Stimulated activated CD8-positive, alpha-beta memory T cell treated with anti-CD3 and anti-CD28 coated beads, Interleukin-2, amount 100 ng/mL, for 1 hour (primary cell): ENCODE data around the gene TNKS1BP1.
"Not testable (repeated sequence)": the region's sequence is repeated elsewhere in the genome, so short reads cannot be mapped to it uniquely, and the experiment has no call there.

Experiments
- DNase-seq, 2 donors: peaks; one replicate each; pipeline ENCODE4 v3.0.0-alpha.2; 2020; ENCODE audit warnings: low read depth in 2 of 2

Gene TNKS1BP1

GRCh38 chr11:57324886-57325734 is at the start of gene TNKS1BP1:
Gene TNKS1BP1, minus strand, starts transcription at chr11:57324952. Its CDS starts 3,067 bp downstream, at chr11:57321885.
- DNase-seq = peak; percentile 80 to 81

DNA sequence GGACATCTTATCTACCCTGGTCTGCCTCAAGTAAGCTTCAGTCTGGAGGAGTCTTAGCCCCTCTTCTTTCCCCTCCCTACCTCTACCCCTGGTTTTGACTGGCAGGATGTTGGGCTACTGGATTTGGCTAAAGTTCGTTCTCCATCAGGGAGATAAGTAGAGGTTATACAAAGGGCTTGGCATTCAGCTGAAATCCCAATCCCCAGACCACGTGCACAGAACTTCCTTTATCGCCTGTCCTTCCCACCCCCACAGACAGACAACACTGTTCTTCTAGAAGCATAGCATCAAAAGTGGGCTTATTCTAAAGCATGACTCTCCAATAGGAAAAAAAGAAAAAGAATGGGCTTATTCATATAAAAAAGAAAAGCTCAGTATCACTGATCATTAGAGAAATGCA is 48.4 kb upstream of the TNKS1BP1 start:
- no peak for DNase-seq

DNA sequence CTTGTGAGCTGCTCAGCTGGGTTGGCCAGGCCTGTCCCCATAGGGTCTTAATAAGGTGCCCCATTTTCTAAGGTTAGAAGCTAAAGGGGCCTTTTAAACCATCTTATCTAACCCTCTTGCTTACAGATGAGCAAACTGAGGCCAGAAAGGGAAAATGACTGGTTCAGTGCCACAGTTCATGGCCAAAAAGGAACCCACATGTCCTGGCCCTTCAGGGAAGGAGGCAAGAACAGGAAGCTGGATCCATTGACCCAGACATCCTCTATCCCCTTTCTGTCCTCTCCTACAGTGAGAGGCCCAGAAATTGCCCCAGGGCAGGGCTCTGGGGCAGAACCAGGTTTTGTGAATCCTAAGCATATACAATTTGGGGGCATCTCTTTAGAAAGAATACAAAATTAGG is 46.2 kb upstream of the TNKS1BP1 start:
- DNase-seq = no peak

DNA sequence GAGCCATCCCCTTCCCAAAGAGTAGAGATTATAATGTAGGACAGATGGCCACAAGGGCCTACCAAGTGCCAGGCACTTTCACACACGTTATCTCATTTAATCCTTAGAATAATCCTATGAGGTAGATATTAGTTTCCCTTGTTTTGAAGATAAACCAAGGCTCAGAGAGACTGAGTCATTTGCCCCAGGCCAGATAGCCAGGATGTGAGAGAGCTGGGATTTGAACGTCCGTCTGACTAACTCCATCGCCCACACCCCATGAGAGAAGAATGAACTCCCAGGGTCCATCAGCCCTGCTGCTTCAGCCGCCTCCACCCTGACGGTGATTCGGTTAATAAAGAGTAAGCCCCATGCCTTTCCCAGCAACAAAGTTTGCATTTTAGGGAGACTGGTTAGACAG is 45.5 kb upstream of the TNKS1BP1 start:
- no peak for DNase-seq

GRCh38 chr11:57368845-57369232 is 44.1 kb upstream of the TNKS1BP1 start:
- DNase-seq = no peak

GRCh38 chr11:57368106-57368844 is 43.5 kb upstream of the TNKS1BP1 start:
- DNase-seq = no peak

- DNase-seq = no peak
Observed at GRCh38 chr11:57364851-57365660, 40.3 kb upstream of the TNKS1BP1 start.

DNA sequence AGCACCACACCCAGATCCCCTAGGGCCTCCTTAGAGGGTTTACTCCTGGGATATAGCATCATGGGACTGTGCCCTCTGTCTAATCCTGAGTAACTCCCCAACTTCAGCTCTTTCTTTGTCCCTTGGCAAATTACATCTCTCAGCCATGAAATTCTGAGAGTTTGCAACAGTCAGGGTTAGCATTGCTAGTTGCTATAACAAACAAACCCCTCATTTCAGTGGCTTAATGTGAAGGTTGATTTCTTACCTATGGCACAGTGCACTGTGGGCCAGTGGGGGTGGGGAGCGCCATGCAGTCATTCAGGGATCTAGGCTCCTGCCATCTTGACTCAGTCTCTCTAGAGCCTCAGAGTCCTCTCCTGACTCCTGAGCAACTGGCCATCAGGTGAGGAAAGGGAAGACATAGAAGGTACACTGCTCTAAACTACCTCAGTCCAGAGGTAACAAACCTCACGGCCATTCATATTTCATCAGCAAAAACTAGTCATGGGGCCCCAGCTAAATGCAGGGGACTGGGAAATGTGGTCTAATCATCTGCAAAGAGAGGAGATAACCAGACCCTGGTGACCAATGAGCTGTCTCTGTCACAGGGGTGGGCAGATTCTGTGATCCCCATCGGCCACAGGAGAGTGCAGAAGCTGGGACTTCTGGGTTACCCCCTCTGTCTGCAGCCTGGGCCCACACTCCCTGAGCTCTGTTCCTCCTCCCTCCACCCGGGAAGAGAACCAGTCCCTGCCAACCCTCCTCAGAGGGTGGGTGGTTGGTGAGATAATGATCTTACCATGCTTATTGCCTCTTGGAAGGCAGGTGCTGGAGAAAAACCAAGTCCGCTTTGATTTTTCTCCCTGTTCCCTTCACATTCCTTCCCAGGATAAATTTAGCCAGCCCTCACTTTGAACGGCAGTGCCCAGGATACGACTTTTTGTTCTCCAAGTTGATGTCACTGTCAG is 38.7 kb upstream of the TNKS1BP1 start:
- no peak for DNase-seq

DNA sequence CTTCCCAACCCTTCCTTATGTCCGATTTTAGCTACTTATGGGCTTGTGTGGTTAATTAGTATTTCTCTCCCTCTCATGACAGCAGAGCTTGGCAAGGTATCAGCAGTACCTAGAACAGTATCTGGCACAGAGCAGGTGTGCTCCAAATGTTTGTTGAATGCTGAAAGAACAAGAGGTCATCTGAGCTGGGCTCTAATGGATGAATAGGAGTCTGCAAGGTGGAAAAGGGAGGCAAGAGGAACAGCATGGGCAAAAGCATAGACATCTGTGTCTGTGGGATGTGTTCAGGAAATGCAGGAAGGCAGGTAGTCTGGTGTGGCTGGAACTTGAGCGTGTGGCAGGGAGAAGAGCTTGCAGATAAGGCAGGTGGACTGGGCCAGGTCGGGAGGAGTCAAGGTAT is 37.2 kb upstream of the TNKS1BP1 start:
- DNase-seq = no peak

GRCh38 chr11:57361420-57361819 is 36.7 kb upstream of the TNKS1BP1 start:
- DNase-seq = not testable (repeated sequence)

GRCh38 chr11:57360991-57361390 is 36.2 kb upstream of the TNKS1BP1 start:
- DNase-seq = no peak

- DNase-seq = no peak
Observed at GRCh38 chr11:57359896-57360690, 35.3 kb upstream of the TNKS1BP1 start.

GRCh38 chr11:57359396-57359795 is 34.6 kb upstream of the TNKS1BP1 start:
- DNase-seq = no peak

DNA sequence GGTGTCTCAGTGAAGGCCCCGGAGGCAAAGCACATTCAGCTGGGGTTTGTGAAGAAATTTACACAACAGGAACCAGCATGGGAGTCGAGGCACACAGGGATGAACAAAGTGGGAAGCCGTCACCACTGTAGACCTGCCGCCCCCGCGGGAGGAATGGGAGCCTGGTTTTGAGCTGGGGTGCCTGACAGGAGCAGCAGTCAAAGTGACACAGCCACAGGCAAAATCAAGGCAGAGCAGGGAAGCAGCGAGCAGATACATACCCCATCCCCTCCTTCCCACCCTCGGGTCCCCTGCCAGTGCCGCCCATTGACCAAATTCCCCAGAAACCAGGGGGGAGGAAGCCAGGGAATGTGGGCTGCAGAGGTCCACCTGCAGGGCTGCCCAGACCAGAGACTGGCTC is 34.2 kb upstream of the TNKS1BP1 start:
- DNase-seq = no peak

- no peak for DNase-seq
Observed at GRCh38 chr11:57358543-57358961, 33.8 kb upstream of the TNKS1BP1 start.

DNA sequence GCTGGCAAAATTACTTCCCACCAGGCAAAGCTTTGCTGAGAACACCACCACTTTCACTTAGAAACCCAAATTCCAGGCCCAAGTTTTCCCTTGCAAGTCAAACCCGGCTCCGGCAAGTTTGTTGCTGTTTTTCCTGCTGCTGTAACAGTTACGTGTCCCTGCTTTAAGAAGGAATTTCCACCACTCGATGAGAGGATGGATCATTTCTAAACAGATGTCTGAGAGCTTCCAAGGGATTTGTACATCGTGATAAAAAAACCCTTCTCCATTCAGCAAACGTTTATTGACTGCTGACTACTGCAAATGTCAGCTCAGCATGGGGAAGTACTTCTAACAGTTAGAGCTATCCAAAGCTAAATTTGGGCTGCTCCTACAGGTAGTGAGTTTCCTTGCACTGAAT is 33.1 kb upstream of the TNKS1BP1 start:
- DNase-seq = no peak

GRCh38 chr11:57357310-57357709 is 32.6 kb upstream of the TNKS1BP1 start:
- no peak for DNase-seq

- DNase-seq = no peak
Observed at GRCh38 chr11:57356268-57356667, 31.5 kb upstream of the TNKS1BP1 start.

GRCh38 chr11:57354699-57355098 is 29.9 kb upstream of the TNKS1BP1 start:
- no peak for DNase-seq

DNA sequence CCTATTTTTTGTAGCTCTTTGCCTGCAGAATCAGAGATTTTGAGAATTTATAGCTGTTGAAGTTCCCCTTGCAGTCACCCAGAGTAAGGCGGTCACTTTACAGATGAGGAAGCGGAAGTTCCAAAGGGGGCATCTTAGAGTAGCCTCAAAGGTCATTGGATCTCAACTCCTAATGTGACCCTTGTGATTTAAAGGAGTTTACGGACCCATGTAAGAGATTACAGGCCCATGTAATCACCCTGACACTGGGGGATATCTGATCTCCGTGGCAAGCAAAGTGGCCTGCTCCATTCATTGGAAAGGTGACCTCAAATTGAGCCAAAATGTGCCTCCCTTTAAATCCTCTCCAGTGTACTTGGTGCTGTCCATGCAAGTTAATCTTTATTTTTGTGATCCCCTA is 29.1 kb upstream of the TNKS1BP1 start:
- no peak for DNase-seq
